ELR (cell line): ENCODE results near the gene PAX3.
A peak's percentile ranks its signal among the peaks of the same experiment; 100 is the strongest.

Source experiments
- DNase-seq: peaks from one replicate; pipeline ENCODE4 v3.0.0-alpha.2; 2015; ENCODE audit warnings: low read depth

The PAX3 gene

DNA sequence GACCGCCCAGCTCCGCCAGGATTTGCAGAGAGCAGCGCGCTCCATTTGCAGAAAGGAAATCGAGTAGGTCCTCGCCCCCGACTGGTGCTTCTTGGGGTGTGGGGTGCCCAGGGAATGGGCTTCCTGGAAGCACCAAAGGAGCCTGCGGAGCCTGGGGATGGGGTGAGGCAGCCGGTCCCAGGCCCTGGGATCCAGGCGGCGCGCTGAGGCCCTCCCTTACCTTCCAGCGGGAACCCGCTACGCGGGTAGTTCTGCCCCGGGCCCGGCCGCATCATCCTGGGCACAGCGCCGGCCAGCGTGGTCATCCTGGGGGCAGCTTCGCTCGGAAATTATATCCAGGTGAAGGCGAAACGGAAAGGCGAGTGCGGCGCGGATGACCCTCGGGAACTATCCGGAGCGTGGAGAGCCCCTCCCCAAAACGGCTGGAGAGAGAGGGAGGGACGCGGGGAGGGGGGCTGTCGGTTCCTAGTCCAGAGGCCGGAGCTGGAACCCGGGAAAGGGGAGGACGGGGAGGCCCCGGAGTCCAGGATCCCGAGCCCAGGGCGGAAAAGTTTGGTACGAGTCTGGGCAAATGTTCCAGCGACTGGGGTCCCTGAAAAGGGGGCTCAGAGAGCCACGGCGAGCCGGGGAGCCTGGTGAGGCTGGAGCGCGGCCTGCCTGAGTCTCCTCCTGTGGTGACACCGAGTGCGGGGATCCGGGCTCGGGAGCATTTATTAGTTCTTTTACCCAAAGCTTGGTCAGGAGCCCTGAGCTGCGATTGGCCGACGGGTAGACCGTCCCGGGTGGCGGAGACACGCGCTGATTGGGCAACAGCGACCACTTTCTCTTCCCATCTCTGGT, at the start of gene PAX3:
Gene PAX3, minus strand, starts transcription at position 688 of the 840 bp plus-strand sequence. Its CDS starts 383 bp downstream, at position 305.
- DNase-seq = peak; percentile 95

GRCh38 chr2:222341331-222341730, 42.5 kb upstream of the PAX3 start:
- DNase-seq = no peak

DNA sequence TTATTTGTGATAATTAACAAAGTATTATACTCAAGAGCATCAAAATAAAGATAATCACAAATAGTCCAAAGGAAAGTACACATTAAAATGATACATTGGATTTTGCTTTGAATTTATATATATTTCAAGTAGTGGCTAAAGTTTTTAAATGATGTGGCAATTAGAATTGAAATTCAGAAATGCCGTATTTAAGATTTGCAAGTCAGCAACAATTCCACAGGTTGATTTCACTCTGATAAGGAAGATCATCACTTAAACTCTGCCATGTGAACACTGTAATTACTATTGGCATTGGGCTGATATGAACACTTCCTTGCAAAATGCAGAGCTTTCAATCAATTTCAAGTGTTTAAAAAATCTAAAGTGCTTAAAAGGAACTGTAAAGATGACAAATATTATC, 39.6 kb upstream of the PAX3 start:
- no peak for DNase-seq

DNA sequence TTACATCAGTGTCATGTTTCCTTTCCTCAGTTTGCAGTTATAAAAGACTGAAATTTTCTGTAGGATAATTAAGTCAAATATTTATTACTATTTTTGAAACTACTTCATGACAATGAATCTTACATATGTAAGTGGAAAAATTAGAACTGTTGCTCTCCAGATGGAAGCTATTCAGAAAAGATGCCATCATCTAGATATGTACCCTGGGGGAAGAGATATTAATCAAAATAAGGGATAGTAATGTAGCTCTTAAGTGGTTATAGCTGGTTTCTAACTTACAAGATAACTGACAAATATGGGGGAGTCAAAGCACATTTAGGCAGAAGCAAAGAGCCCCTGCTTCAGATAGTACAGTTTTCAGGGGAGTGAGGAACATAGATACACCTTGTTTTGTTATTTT, 38.1 kb upstream of the PAX3 start:
- no peak for DNase-seq

DNA sequence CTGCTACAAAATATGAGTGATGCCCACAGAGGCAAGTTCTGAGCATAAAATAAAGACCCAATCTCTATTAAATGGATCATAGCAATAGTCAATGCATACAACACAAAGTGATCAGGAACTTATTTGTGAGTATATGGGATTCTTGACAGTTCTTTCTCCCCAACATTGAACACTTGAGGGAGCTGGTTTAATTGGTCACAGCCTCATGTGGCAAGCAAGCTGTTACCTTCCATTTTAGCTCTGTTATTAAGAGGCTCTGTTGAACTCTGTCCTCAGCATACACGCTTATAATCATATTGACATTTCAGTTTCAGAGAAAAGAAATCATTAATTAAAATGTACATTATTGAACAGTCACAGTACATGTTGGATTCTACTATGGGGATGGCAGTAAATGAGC, 37.6 kb upstream of the PAX3 start:
- no peak for DNase-seq

DNA sequence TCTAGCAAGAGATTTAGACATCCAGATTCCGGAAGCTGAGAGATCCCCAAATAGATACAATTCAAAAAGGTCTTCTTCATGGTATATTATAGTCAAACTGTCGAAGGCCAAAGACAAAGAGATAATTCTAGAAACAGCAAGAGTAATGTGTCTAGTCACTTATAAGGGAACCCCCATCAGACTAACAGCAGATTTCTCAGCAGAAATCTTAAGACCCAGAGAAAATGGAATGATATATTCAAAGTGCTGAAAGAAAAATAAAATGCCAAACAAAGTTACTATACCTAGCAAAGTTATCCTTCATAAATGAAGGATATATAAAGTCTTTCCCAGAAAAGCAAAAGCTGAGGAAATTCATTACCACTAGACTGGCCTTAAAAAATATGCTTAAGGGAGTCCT, 36.1 kb upstream of the PAX3 start:
- DNase-seq = no peak

- no peak for DNase-seq
These were observed 34.6 kb upstream of the PAX3 start for GRCh38 chr2:222333397-222333796.

DNA sequence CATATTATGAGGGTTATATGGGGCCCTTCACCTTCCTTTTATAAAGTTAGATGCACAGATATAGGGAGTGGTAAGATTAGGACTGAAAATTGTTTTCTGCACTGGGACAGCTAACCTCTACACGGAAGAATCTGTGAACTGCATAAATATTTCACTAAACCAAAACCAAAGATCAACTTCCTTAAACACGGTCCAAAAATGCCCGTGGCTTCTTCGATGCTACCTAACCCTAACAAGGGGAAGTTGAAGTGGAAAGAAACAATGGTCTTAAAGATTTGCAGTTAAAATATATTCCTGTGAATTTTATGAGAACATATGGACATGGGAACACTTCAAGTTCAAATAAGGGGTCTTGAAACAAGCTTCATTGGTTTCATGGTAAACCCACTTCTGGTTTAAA, 33.3 kb upstream of the PAX3 start:
- DNase-seq = no peak

GRCh38 chr2:222330910-222331309, 32.1 kb upstream of the PAX3 start:
- DNase-seq = no peak

GRCh38 chr2:222322236-222322635, 23.4 kb upstream of the PAX3 start:
- DNase-seq = no peak

DNA sequence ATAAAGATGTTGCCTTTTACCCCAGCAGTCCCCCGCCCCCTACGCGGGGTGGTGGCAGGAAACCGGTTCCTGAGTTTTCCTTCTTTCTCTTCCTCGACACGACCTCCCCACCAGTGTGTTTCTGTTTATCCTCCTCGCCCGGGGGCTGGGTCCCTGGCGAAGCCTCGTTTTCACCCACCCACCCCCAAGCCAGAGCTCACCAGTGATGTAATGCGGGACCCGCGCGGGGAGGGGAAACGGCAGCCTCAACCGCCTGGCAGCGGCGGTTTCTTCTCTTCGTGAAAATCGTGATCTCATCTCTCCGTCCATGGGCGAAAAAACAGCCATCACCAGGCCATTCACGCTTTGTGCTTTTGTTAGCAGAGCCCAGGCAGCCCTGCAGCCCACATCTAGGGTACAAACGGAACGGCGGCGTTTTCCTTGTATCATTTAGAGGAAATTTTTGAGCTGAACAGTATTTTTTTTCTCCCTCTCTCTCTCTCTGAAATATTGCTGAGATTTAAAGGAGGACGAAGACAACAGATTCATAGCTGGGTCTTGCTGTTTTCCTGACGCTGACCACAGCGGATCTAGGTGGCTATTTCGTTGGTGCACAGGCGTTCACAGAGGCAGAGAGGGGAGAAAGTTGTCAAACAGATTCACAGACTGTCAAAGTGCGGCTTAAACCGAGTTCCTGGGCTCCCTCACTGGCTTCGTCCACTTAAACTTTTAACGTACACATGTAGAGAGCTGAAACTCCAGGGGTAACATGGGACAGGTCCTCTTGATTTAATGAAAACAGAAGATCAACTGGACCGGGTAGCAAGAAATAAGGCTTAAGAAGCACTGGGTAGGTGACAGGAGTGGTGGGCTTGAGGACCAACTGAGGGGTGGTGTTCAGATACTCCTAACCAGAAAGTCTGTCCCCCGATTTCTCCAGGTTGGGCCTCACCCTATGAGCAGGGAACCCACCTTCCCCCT, 21.9 kb upstream of the PAX3 start:
- DNase-seq = peak; percentile 25

DNA sequence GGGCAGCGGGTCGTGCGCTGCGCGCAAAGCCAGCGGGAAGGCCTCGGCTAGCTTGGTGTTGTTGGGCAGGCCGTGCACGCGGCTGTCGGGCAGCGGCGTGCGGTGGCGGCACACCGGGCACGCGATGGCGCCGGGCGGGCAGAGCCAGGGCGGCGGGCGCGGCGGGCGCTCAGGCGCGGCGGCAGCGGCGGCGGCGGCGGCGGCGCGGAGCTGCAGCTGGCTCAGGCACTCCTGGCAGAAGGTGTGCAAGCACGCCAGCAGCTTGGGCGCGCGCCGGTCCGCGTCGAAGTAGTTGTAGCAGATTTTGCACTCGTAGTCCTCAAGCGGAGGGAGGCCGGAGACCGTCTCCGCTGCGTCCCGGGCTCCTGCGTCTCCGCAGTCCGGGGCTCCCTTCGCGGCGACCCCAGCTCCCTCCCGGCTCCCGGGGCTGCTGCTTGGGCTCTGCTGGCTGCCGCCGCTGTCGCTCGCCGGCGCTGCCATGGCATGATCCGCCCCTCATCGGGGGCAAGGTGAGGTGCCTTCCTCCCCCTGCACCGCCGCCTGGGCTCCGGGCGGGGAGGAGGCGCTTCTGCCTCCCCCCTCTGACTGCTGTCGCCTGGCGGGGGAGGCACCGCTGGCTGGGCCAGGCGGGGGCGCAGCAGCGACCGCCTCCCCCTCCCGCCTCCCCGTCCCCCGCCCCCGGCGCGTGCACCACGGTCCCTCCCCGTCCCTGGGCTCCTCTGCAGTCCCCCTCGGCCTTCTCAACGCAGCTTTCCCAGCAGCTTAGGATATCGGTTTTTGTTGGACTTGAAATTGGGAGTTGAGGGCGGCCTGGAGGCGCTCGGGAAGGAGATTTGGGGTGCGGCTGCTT, 21.0 kb upstream of the PAX3 start:
- peak; percentile 39 for DNase-seq

DNA sequence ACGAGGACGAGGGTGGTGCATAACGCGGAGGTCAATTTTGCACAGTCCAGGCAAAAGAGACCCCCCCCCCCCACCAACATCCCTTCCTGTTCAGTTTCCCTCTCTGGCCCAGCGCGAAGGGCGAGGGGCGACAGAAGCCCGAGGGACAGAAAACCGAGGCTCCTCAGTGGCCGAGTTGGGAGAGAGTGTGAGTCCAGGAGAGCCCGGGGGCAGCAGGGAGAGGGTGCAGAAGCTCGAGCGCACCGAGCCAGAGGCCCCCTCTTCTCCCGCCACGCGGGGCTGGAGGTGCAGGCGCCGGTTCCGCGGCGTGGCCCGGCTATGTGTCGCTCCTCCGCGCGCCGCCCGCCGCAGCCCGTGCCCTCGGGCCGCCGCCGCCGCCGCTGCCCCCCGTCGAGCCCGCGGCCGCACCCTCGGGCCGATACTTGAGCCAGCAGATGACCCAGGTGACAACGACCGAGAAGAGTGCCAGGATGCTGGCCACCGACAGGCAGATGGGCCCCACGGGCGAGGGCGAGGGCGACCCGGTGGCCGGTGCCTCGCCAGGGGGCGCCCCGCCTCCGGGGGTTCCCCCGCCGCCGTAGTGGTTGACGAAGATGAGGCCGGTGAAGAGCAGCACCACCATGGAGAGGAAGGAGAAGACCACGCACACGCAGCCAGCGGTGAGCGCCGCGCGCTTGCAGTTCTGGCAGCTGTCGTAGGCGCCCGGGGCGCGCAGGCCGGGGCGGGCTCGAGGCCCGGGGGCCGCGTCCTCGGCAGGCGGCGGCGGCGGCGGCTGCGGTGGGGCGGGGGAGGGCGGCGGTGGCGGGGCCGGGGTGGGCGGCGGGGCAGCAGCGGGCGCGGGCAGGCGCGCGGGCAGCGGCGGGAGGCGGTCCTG, 20.2 kb upstream of the PAX3 start:
- peak; percentile 55 for DNase-seq

DNA sequence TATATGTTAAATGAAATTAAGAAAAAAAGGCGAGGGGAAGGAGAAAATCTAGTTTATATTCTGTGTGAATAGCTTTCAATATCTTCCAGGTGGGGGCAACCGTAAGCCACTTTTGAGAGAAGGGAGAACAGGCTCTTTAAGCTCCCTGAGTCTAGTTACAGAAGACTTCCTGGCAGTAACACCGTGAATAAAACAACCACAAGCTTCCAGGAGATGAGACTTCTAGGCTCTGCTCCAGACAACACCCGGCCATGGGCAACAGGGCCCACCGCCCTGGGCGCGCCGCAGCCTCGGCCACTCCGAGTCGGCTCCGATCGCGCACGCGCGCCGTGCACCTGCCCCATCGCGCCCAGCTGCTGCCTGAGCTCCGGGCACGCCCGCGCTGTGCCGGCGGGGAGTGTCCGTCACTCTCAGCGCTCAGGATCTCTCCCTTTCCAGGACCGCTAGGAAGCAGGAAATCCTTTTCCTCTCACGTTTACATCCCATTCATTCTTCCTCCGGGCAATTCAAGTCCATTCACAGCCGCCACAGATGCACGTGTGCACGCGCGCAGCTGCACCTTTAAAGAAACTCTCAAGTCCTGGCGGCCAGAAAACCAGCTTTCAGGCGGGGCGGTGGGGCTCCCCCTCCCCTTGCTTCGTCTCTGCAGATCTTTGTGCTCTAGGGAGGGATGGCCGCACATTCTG, 19.4 kb upstream of the PAX3 start:
- DNase-seq = peak; percentile 78

DNA sequence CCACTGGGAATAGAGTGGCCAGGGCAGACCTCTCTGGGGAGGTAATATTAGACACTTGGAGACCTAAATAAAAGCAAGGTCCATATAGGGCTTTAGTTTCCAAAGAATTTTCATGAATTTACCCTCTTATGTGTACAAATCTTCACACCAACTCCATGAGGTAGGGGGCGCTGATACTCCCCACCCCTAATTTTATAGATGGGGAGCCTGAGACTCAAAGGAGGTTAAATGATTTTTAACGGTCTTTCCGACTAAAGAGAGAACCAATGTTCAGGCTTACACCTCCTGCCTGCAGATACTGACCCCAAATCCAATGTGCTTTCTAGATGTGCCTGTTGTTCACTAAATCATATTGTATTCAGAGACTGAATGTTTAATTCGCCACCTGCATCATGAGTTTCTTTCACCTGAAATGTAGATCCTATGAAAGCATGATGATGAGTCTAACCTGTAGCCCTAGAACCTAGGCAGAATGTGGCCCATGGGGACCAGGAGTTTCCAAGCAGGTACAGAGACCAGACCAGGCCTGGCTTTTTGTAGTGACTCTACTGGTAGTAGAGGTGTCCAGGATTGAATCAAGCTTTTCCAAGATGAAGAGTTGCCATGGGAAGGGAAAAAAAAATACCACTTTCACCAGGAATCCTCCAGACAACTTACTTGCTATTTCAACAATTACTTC, 16.8 kb upstream of the PAX3 start:
- DNase-seq = peak; percentile 20

DNA sequence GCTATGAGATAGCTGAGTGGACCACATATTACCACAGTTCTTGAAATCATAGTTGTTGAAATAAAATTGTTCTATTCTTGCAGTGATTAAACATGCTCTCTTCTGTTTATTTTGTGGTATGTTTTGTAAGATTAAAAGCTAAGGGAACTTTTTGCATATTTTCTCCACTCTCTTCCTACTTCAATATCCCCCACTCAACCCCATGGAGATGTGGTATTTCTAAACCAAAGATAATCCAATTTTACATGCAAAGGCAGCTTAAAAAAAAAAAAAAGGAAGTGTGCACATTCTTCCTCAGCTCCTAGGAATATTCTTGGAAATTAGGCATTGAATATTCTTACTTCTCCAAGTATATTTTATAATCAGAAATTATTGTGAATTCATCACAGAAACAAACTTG, 15.0 kb upstream of the PAX3 start:
- DNase-seq = no peak

- DNase-seq = no peak
These were observed 13.4 kb upstream of the PAX3 start for GRCh38 chr2:222311978-222312738.

DNA sequence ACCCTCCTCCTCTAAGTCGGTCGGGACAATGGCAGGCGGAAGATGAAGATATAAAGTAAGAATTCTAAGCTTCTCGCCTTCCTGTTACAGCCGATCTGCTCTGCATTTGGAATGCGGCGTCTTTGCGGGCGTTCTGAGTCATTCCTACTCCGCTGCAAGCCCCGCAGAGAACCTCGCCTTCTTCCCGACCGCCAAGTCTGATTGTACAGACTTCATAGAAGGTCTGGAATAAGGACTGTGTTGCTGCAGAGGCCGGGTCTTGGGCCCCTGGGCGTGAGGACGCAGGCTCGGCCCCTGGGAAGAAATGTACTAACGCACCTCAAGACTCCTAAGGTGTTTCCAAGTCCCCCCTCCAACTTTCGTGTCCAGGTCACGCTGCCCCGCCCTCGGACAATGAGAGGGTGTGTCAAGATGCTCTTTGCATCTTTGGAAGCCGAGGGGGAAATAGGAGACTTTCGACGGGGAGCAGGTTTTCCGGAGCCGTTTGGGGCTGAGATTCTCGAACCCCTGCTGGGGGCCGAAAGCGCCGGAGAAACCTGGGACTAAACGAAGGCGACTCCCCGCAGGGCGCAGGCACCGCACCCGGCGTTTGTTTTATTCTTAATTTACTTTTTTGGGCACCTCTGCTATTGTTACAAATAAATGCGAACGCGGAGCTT, 12.7 kb upstream of the PAX3 start:
- peak; percentile 63 for DNase-seq
